Measurements from ENCODE around the gene STAU1.
"Not testable (repeated sequence)": the region's sequence is repeated elsewhere in the genome, so short reads cannot be mapped to it uniquely, and the experiment has no call there.

STAU1 gene

GRCh38 chr20:49187851-49188641 is at the start of gene STAU1:
TSS of gene STAU1 (minus strand) at chr20:49188334. CDS start at chr20:49166201, 22,133 bp downstream.
- DNase-seq (ENCODE audit: low read depth) = peak; percentile 91

GRCh38 chr20:49237531-49237930 is 49.4 kb upstream of the STAU1 start:
- DNase-seq (ENCODE audit: low read depth) = no peak

GRCh38 chr20:49236301-49236700 is 48.2 kb upstream of the STAU1 start:
- DNase-seq (ENCODE audit: low read depth) = no peak

GRCh38 chr20:49234831-49235230 is 46.7 kb upstream of the STAU1 start:
- no peak for DNase-seq (ENCODE audit: low read depth)

- DNase-seq (ENCODE audit: low read depth) = no peak
Measured at GRCh38 chr20:49233226-49233625, 45.1 kb upstream of the STAU1 start.

GRCh38 chr20:49231471-49231870 is 43.3 kb upstream of the STAU1 start:
- DNase-seq (ENCODE audit: low read depth) = no peak

GRCh38 chr20:49230561-49231133 is 42.5 kb upstream of the STAU1 start:
- no peak for DNase-seq (ENCODE audit: low read depth)

- no peak for DNase-seq (ENCODE audit: low read depth)
Measured at GRCh38 chr20:49230021-49230420, 41.9 kb upstream of the STAU1 start.

GRCh38 chr20:49229381-49229780 is 41.2 kb upstream of the STAU1 start:
- no peak for DNase-seq (ENCODE audit: low read depth)

GRCh38 chr20:49228676-49229075 is 40.5 kb upstream of the STAU1 start:
- no peak for DNase-seq (ENCODE audit: low read depth)

- no peak for DNase-seq (ENCODE audit: low read depth)
Measured at GRCh38 chr20:49225896-49226295, 37.8 kb upstream of the STAU1 start.

GRCh38 chr20:49219924-49220831 is 32.0 kb upstream of the STAU1 start:
- DNase-seq (ENCODE audit: low read depth) = no peak

- DNase-seq (ENCODE audit: low read depth) = peak; percentile 95
Measured at GRCh38 chr20:49219091-49219923, 31.2 kb upstream of the STAU1 start, which contains the start of gene DDX27. TSS of gene DDX27 (plus strand) at chr20:49219416. CDS start at chr20:49219449, 33 bp downstream.

- DNase-seq (ENCODE audit: low read depth) = not testable (repeated sequence)
Measured at GRCh38 chr20:49218739-49219090, 30.6 kb upstream of the STAU1 start.

GRCh38 chr20:49216991-49217578 is 29.0 kb upstream of the STAU1 start:
- peak; percentile 74 for DNase-seq (ENCODE audit: low read depth)

GRCh38 chr20:49215232-49215631 is 27.1 kb upstream of the STAU1 start:
- DNase-seq (ENCODE audit: low read depth) = no peak

- no peak for DNase-seq (ENCODE audit: low read depth)
Measured at GRCh38 chr20:49214571-49214970, 26.4 kb upstream of the STAU1 start.

- no peak for DNase-seq (ENCODE audit: low read depth)
Measured at GRCh38 chr20:49210757-49211110, 22.6 kb upstream of the STAU1 start.

- DNase-seq (ENCODE audit: low read depth) = no peak
Measured at GRCh38 chr20:49210101-49210756, 22.1 kb upstream of the STAU1 start.

GRCh38 chr20:49207076-49207475 is 18.9 kb upstream of the STAU1 start:
- no peak for DNase-seq (ENCODE audit: low read depth)

GRCh38 chr20:49203746-49204145 is 15.6 kb upstream of the STAU1 start:
- no peak for DNase-seq (ENCODE audit: low read depth)

Data from T-helper 22 cell (primary cell).